ENCODE results near the gene SPEM3. TPM values are rescaled to one million over a fixed set of nuclear protein-coding genes. Genes with fewer than 3 reads are reported as not detected.
A peak's percentile ranks its signal among the peaks of the same experiment; 100 is the strongest.

Gene SPEM3
- total RNA-seq: not detected

DNA sequence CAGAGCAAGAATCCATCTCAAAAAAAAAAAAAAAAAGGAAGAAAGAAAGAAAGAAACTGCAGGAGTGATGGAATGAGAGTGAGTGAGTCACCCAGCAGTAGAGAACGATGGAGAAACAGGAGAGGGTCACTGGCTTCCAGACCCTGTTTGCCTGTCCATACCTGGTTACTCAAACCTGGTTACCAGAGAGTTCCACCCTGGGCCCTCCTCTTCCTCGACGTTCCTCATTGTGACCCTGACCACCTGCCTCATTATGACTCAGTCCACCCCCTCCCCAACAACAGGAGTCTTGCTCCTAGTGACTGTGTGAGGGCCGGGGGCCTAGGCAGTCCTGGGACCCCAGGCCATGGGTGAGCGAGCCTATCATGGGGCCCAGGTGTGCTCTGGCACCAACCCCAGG lies at the start of gene SPEM3:
SPEM3 (plus strand) TSS at position 301 of the 400 bp plus-strand sequence; CDS start at position 347, 46 bp downstream.
- Histone ChIP-seq H3K27me3 (no peaks in the 10 kb centered on the region), H3K9me3 (no peaks in the 10 kb centered on the region), H3K4me1 (no peaks in the 10 kb centered on the region), H3K27ac (no peak within 1 kb of the TSS), H3K9ac (ENCODE audit: low read depth in 2 of 2, low read length in 2 of 2) (no peak within 1 kb of the TSS), H3K4me3 (no peak within 1 kb of the TSS), H3K36me3 (no peaks in the 10 kb centered on the region)
- no peak for DNase-seq
- intact Hi-C loops (cut with DNase I): no loop called here
- TF ChIP-seq, protein P1, sequence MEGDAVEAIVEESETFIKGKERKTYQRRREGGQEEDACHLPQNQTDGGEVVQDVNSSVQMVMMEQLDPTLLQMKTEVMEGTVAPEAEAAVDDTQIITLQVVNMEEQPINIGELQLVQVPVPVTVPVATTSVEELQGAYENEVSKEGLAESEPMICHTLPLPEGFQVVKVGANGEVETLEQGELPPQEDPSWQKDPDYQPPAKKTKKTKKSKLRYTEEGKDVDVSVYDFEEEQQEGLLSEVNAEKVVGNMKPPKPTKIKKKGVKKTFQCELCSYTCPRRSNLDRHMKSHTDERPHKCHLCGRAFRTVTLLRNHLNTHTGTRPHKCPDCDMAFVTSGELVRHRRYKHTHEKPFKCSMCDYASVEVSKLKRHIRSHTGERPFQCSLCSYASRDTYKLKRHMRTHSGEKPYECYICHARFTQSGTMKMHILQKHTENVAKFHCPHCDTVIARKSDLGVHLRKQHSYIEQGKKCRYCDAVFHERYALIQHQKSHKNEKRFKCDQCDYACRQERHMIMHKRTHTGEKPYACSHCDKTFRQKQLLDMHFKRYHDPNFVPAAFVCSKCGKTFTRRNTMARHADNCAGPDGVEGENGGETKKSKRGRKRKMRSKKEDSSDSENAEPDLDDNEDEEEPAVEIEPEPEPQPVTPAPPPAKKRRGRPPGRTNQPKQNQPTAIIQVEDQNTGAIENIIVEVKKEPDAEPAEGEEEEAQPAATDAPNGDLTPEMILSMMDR (IDR thresholded peaks at IDR 0.05): no peak

DNA sequence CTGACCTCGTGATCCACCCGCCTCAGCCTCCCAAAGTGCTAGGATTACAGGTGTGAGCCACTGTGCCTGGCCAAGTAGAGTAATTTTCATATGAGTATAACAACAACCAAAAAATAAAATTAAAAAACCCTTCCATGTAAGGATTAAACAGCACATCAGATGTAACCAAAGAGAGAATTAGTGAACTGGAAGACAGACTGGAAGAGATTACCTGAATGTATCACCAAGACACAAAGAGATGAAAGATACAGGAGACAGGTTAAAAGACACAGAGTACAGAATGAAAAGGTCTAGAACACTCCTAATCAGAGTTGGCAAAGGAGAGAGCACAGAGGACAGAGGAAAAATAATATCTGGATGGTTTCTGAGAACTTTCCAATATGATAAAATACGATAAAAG lies 49.5 kb upstream of the SPEM3 start:
- Histone ChIP-seq H3K27ac (no peak overlapping the region), H3K9ac (ENCODE audit: low read depth in 2 of 2, low read length in 2 of 2) (no peak overlapping the region), H3K36me3 (no peaks in the 10 kb centered on the region), H3K4me1 (no peaks in the 10 kb centered on the region), H3K27me3 (no peaks in the 10 kb centered on the region), H3K9me3 (no peaks in the 10 kb centered on the region), H3K4me3 (no peak overlapping the region)
- TF ChIP-seq, protein P1 (IDR thresholded peaks at IDR 0.05): no peak
- intact Hi-C loops (cut with DNase I): no loop called here
- no peak for DNase-seq

DNA sequence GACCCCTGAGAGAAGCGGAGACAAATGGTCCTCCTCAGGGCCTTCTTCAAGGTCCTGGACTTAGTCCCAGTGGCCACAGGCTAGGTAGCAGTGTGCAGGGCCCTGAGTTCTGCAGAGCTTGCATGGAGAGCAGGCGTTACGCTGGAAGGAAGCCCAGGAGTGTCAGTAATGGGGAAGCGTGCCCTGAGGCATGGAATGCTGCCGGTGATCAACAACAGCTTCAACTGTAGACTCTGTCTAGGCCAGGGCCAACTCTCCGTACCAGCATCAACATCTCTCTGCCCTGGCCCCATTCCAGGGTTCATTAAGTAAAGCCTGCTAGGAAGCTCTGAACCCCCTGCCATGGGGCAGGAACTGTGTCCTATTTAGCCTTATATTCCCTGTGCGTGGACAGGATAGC lies 48.3 kb upstream of the SPEM3 start:
- TF ChIP-seq, protein P1 (IDR thresholded peaks at IDR 0.05): no peak
- H3K4me1 ChIP-seq: no peaks in the 10 kb centered on the region
- H3K27ac ChIP-seq: no peak overlapping the region
- H3K9me3 ChIP-seq: no peaks in the 10 kb centered on the region
- peak; percentile 52 for DNase-seq
- H3K27me3 ChIP-seq: no peaks in the 10 kb centered on the region
- H3K4me3 ChIP-seq: peak overlapping the region; percentile 61
- peak overlapping the region in 1 of 2 donors; percentile 93 for H3K9ac ChIP-seq (ENCODE audit: low read depth in 2 of 2, low read length in 2 of 2)
- no peaks in the 10 kb centered on the region for H3K36me3 ChIP-seq
- intact Hi-C loops (cut with DNase I): no loop called here

DNA sequence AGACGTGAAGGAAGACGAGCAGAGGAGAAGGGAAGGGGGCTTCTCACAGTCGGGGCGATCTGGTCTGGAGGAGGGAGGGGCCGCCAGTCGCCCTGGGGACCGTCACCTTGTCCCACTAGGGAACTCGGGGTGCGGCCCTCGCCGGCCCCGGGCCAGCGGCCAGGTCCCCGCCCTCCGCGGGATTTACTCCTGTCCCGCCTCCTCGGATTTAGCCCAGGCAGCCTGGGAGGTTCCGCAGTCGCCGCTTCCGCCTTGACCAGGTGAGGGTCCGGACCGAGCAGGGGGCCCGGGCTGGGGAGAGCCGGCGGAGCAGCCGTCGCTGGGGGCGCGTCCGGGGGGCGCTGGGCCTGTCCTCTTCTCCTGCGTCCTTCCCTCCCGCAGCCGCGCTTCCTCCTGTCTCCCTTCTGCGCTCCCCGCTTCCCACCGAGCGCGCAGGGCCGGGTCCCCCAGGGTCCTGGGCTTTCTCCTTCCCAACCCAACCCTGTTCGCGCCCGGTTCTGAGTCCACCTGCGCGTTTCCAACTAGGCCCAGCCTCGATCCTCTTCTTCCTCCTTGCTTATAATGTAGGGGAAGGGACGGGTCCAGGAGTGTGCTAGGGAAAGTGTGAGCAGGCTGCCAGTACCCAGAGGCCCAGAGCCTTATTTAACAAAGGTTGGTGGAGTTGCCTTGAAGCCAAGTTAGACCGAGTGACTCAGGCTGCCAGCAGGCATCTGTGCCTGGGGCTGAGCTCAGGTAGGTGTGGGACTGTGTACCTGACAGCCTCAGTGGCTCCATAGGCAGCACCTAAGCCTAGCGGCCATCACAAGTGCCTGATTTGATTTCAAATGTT lies 47.6 kb upstream of the SPEM3 start, which contains the start of gene TNK1:
TNK1 (plus strand) TSS at position 235 of the 829 bp plus-strand sequence. CDS start 1,838 bp downstream, outside the sequence.
- H3K9me3 ChIP-seq: no peaks in the 10 kb centered on the region
- intact Hi-C loops (cut with DNase I): no loop called here
- no peaks in the 10 kb centered on the region for H3K27me3 ChIP-seq
- TF ChIP-seq, protein P1 (IDR thresholded peaks at IDR 0.05): no peak
- H3K4me1 ChIP-seq: no peaks in the 10 kb centered on the region
- H3K36me3 ChIP-seq: no peaks in the 10 kb centered on the region
- H3K9ac ChIP-seq (ENCODE audit: low read depth in 2 of 2, low read length in 2 of 2): peak within 1 kb of the TSS; percentile 77 to 93
- peak within 1 kb of the TSS; percentile 61 for H3K4me3 ChIP-seq
- peak; percentile 90 for DNase-seq
- peak within 1 kb of the TSS; percentile 67 for H3K27ac ChIP-seq

DNA sequence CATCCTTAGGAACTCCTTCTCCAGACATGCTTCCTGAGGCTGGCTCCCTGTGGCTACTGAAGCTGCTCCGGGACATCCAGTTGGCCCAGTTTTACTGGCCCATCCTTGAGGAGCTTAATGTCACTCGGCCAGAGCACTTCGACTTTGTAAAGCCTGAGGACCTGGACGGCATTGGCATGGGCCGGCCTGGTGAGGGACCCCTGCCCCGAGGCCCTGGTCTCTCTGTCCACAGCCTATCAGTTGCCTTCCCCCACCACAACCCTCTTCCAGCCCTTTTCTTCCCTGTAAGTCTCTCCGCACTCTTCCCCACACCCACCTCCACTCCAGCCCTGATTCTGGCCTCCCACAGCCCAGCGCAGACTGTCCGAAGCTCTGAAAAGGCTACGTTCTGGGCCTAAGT lies 45.8 kb upstream of the SPEM3 start:
- H3K36me3 ChIP-seq: no peaks in the 10 kb centered on the region
- H3K27me3 ChIP-seq: no peaks in the 10 kb centered on the region
- no peaks in the 10 kb centered on the region for H3K4me1 ChIP-seq
- intact Hi-C loops (cut with DNase I): no loop called here
- H3K9ac ChIP-seq (ENCODE audit: low read depth in 2 of 2, low read length in 2 of 2): no peak overlapping the region
- DNase-seq: no peak
- no peak overlapping the region for H3K27ac ChIP-seq
- H3K4me3 ChIP-seq: no peak overlapping the region
- no peaks in the 10 kb centered on the region for H3K9me3 ChIP-seq
- TF ChIP-seq, protein P1 (IDR thresholded peaks at IDR 0.05): no peak
